Trophoblast cell (in vitro differentiated cells and primary cell): ENCODE data around the gene EDIL3. TPM values are rescaled to one million over a fixed set of nuclear protein-coding genes. Genes with fewer than 3 reads are reported as not detected.

Experiments
- DNase-seq, 2 donors: peaks; one replicate each; pipeline ENCODE4 v3.0.0-alpha.2; 2016
- H2AFZ ChIP-seq: 2 replicates; pipeline ENCODE4 v1.6.1; 2013; ENCODE audit warnings: low read length, moderate library complexity, mild to moderate bottlenecking; ENCODE audit not compliant: insufficient read depth, poor library complexity
- H2AK5ac ChIP-seq: 2 replicates; pipeline ENCODE4 v1.6.1; 2013; ENCODE audit warnings: mild to moderate bottlenecking, low read length
- H2BK120ac ChIP-seq: 2 replicates; pipeline ENCODE4 v1.6.1; 2013; ENCODE audit warnings: low read length, mild to moderate bottlenecking, moderate library complexity; ENCODE audit not compliant: insufficient read depth, poor library complexity
- H2BK12ac ChIP-seq: 2 replicates; pipeline ENCODE4 v1.6.1; 2013; ENCODE audit warnings: mild to moderate bottlenecking, low read length, moderate library complexity
- H2BK5ac ChIP-seq: 2 replicates; pipeline ENCODE4 v1.6.1; 2013; ENCODE audit warnings: low read length, low read depth, moderate library complexity, mild to moderate bottlenecking; ENCODE audit not compliant: poor library complexity
- H3K14ac ChIP-seq: 2 replicates; pipeline ENCODE4 v1.6.1; 2013; ENCODE audit warnings: mild to moderate bottlenecking, low read length
- H3K18ac ChIP-seq: 2 replicates; pipeline ENCODE4 v1.6.1; 2013; ENCODE audit warnings: mild to moderate bottlenecking, low read length
- H3K23ac ChIP-seq: 2 replicates; pipeline ENCODE4 v1.6.1; 2013; ENCODE audit warnings: low read length
- H3K27ac ChIP-seq: 2 replicates; pipeline ENCODE4 v1.5.1; 2013; ENCODE audit warnings: low read depth, mild to moderate bottlenecking, inconsistent platforms, low read length, moderate library complexity
- H3K27me3 ChIP-seq: 2 replicates; pipeline ENCODE4 v1.6.1; 2013; ENCODE audit warnings: inconsistent platforms, mild to moderate bottlenecking, low read length, moderate library complexity; ENCODE audit not compliant: insufficient read depth
- H3K36me3 ChIP-seq, 2 experiments: 1 replicate in 1 of 2; 2 replicates in 1 of 2; pipeline ENCODE4 v1.6.1; 2013; ENCODE audit warnings: low read length in 2 of 2, mild to moderate bottlenecking in 2 of 2, moderate library complexity in 1 of 2; ENCODE audit not compliant: insufficient read depth in 2 of 2, control insufficient read depth in 1 of 2
- H3K4ac ChIP-seq: 2 replicates; pipeline ENCODE4 v1.6.1; 2013; ENCODE audit warnings: low read depth, mild to moderate bottlenecking, low read length, moderate library complexity
- H3K4me1 ChIP-seq, 2 experiments: 1 replicate in 1 of 2; 2 replicates in 1 of 2; pipeline ENCODE4 v1.6.1; 2013; ENCODE audit warnings: low read length in 2 of 2, mild to moderate bottlenecking in 2 of 2, moderate library complexity in 1 of 2; ENCODE audit not compliant: insufficient read depth in 2 of 2, control insufficient read depth in 1 of 2
- H3K4me2 ChIP-seq: 2 replicates; pipeline ENCODE4 v1.6.1; 2013; ENCODE audit warnings: inconsistent platforms, mild to moderate bottlenecking, low read length, moderate library complexity
- H3K4me3 ChIP-seq: 2 replicates; pipeline ENCODE4 v1.5.1; 2013; ENCODE audit warnings: mild to moderate bottlenecking, low read depth, low read length, inconsistent platforms
- H3K79me1 ChIP-seq: one replicate; pipeline ENCODE4 v1.6.1; 2013; ENCODE audit warnings: low read length
- H3K79me2 ChIP-seq: 2 replicates; pipeline ENCODE4 v1.6.1; 2013; ENCODE audit warnings: low read length, mild to moderate bottlenecking; ENCODE audit not compliant: control insufficient read depth, insufficient read depth, poor library complexity
- H3K9ac ChIP-seq: 2 replicates; pipeline ENCODE4 v1.6.1; 2013; ENCODE audit warnings: mild to moderate bottlenecking, low read length
- H3K9me3 ChIP-seq: 2 replicates; pipeline ENCODE4 v1.6.1; 2013; ENCODE audit warnings: low read depth, mild to moderate bottlenecking, control low read depth, inconsistent platforms, low read length; ENCODE audit not compliant: insufficient read depth
- H4K12ac ChIP-seq: 2 replicates; pipeline ENCODE4 v1.6.1; 2013; ENCODE audit warnings: low read depth, mild to moderate bottlenecking, low read length, moderate library complexity
- H4K8ac ChIP-seq: 2 replicates; pipeline ENCODE4 v1.6.1; 2013; ENCODE audit warnings: low read depth, mild to moderate bottlenecking, low read length, moderate library complexity
- H4K91ac ChIP-seq: one replicate; pipeline ENCODE4 v1.6.1; 2013; ENCODE audit warnings: low read depth, mild to moderate bottlenecking, low read length, moderate library complexity
- WGBS: extraction: QIAGEN DNeasy Blood & Tissue Kit; methylation state at CpG from one replicate; pipeline ENCODE4 v1.1.7; 2013; ENCODE audit warnings: missing lambda C conversion rate; ENCODE audit not compliant: insufficient read length, insufficient coverage; ENCODE audit errors: extremely low coverage; 5-methylcytosine and 5-hydroxymethylcytosine counted together
- polyA plus RNA-seq: library from polyadenylated mRNA; stranded (reverse); fragments of 200-250 nt; gene quantifications from 2 replicates; pipeline ENCODE4 v1.2.3, GENCODE V29; 2013

The EDIL3 gene, protein sequence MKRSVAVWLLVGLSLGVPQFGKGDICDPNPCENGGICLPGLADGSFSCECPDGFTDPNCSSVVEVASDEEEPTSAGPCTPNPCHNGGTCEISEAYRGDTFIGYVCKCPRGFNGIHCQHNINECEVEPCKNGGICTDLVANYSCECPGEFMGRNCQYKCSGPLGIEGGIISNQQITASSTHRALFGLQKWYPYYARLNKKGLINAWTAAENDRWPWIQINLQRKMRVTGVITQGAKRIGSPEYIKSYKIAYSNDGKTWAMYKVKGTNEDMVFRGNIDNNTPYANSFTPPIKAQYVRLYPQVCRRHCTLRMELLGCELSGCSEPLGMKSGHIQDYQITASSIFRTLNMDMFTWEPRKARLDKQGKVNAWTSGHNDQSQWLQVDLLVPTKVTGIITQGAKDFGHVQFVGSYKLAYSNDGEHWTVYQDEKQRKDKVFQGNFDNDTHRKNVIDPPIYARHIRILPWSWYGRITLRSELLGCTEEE
- polyA plus RNA-seq: 26.4 and 27.6 TPM in 2 replicates

- H3K14ac ChIP-seq: peak within 1 kb of the TSS; percentile 59
- no peaks in the 10 kb centered on the region for H3K27me3 ChIP-seq
- H2BK5ac ChIP-seq: peak within 1 kb of the TSS; percentile 39
- peak within 1 kb of the TSS; percentile 72 for H3K4me2 ChIP-seq
- H4K8ac ChIP-seq: peak within 1 kb of the TSS; percentile 73
- peak within 1 kb of the TSS; percentile 27 for H4K12ac ChIP-seq
- no CpG with 5 or more reads among the region's 54 CpGs for WGBS
- H2BK120ac ChIP-seq: peak within 1 kb of the TSS; percentile 6
- peaks cover 11% of the 10 kb centered on the region for H3K79me2 ChIP-seq
- peak within 1 kb of the TSS; percentile 89 for H2AFZ ChIP-seq
- no peaks in the 10 kb centered on the region for H3K9me3 ChIP-seq
- peak within 1 kb of the TSS; percentile 60 for H3K4ac ChIP-seq
- no peak within 1 kb of the TSS for H2AK5ac ChIP-seq
- peak within 1 kb of the TSS; percentile 29 for H3K27ac ChIP-seq
- H3K36me3 ChIP-seq: no peaks in the 10 kb centered on the region
- H3K9ac ChIP-seq: peak within 1 kb of the TSS; percentile 76
- H3K18ac ChIP-seq: peak within 1 kb of the TSS; percentile 57
- no peak for DNase-seq
- H4K91ac ChIP-seq: peak within 1 kb of the TSS; percentile 40
- peak within 1 kb of the TSS; percentile 18 for H3K23ac ChIP-seq
- peaks cover 21% of the 10 kb centered on the region for H3K79me1 ChIP-seq
- H3K4me1 ChIP-seq: peaks cover 0 to 6% of the 10 kb centered on the region in 2 experiments
- peak within 1 kb of the TSS; percentile 84 for H3K4me3 ChIP-seq
- H2BK12ac ChIP-seq: peak within 1 kb of the TSS; percentile 84
Observed at GRCh38 chr5:84384604-84385575, at the start of gene EDIL3. TSS of gene EDIL3 (minus strand) at chr5:84384880. CDS start at chr5:84384374, 506 bp downstream.

- Histone ChIP-seq H2AK5ac (no peak overlapping the region), H3K36me3 (no peaks in the 10 kb centered on the region)
Observed at GRCh38 chr5:84433461-84433860, 48.8 kb upstream of the EDIL3 start.

DNA sequence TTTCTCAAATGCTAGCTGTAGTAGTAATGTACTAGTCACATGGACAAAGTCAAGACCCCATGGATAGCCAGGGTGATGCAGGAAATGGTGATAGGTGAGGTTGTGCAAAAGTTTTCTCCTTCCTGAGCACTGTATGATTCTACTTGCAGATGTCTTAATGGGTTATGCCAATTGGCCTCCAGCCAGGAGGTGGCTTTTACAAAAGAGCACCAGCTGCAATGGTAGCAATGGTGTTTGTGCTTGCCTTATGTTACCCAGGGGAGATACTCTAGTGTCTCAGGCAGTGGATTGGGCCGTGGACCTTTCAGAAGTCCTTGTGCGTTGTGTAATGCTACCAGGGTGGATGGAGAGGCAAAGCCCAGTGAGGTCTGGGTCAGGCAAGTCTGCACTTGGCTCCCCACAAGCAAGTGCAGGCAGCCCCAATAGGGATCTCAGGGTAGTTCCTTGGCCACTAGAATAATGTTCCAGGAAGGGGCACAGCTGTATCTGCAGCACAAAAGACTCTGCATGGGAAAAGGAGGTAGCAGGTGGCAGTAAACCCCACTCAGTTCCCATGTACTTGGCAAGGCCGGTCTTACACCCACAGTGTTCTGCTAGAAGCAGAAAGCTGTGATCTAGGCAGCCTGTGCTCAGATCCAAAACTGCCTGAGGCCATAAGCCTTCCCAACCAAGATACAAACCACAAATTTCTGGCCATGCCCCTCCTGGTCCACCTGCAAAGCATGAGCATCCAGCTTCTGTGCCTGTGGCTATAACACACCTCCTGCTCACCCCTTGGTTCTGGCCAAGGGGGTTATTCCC is 46.4 kb upstream of the EDIL3 start:
- Histone ChIP-seq H2BK120ac (no peak overlapping the region), H3K79me1 (peaks cover 3% of the 10 kb centered on the region), H3K4me2 (no peak overlapping the region), H3K4me3 (no peak overlapping the region), H4K12ac (no peak overlapping the region), H2AK5ac (no peak overlapping the region), H3K23ac (no peak overlapping the region), H2BK5ac (no peak overlapping the region), H3K4me1 (peaks cover 3 to 10% of the 10 kb centered on the region in 2 experiments), H3K9ac (no peak overlapping the region), H3K9me3 (no peaks in the 10 kb centered on the region), H3K36me3 (no peaks in the 10 kb centered on the region), H4K8ac (no peak overlapping the region), H3K14ac (no peak overlapping the region), H2BK12ac (no peak overlapping the region), H4K91ac (no peak overlapping the region), H3K4ac (no peak overlapping the region), H3K18ac (no peak overlapping the region), H3K27ac (no peak overlapping the region), H3K27me3 (no peaks in the 10 kb centered on the region), H2AFZ (no peak overlapping the region), H3K79me2 (no peaks in the 10 kb centered on the region)
- no peak for DNase-seq
- no CpG with 5 or more reads among the region's 3 CpGs for WGBS

More at GRCh38 chr5:84433461-84433860, 48.8 kb upstream of the EDIL3 start:
- H4K8ac ChIP-seq: no peak overlapping the region
- no peak overlapping the region for H3K27ac ChIP-seq
- no CpG with 5 or more reads among the region's 1 CpG for WGBS
- peaks cover 3% of the 10 kb centered on the region for H3K79me1 ChIP-seq
- H2BK120ac ChIP-seq: no peak overlapping the region
- H3K4me1 ChIP-seq: peaks cover 3 to 10% of the 10 kb centered on the region in 2 experiments
- H3K9ac ChIP-seq: no peak overlapping the region
- H4K91ac ChIP-seq: no peak overlapping the region
- H2AFZ ChIP-seq: no peak overlapping the region
- no peak overlapping the region for H3K4me3 ChIP-seq
- no peak overlapping the region for H3K4ac ChIP-seq
- no peaks in the 10 kb centered on the region for H3K79me2 ChIP-seq
- no peaks in the 10 kb centered on the region for H3K9me3 ChIP-seq
- no peak overlapping the region for H3K23ac ChIP-seq
- H3K18ac ChIP-seq: no peak overlapping the region
- no peak overlapping the region for H3K4me2 ChIP-seq
- H2BK12ac ChIP-seq: no peak overlapping the region
- DNase-seq: no peak
- H3K14ac ChIP-seq: no peak overlapping the region
- no peak overlapping the region for H4K12ac ChIP-seq
- no peak overlapping the region for H2BK5ac ChIP-seq
- H3K27me3 ChIP-seq: no peaks in the 10 kb centered on the region

DNA sequence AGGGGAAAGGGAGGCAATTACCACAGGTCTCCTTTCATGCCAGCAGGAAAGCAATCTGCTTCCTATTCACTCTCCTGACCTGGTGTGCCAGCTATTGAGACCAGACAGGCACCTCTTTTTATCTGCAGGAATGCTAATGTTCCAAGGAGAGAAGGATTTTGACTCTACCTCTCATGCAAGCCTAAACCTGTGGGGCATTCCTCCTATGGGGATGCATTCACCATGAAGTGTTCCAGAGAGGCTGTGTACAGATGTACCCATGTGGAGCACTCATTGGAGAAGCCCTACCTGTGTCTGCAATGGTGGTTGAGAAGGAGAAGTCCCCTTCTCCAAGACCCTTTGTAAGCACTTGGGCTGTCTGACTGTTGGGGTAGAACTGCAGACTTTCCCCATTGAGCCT is 45.4 kb upstream of the EDIL3 start:
- Histone ChIP-seq H2BK12ac (no peak overlapping the region), H3K79me2 (no peaks in the 10 kb centered on the region), H3K18ac (no peak overlapping the region), H2BK5ac (no peak overlapping the region), H4K8ac (no peak overlapping the region), H3K4me1 (peaks cover under 1 to 8% of the 10 kb centered on the region in 2 experiments), H3K27me3 (no peaks in the 10 kb centered on the region), H3K9ac (no peak overlapping the region), H3K79me1 (peaks cover 1% of the 10 kb centered on the region), H4K91ac (no peak overlapping the region), H3K36me3 (no peaks in the 10 kb centered on the region), H2AFZ (no peak overlapping the region), H3K27ac (no peak overlapping the region), H2AK5ac (no peak overlapping the region), H3K4me3 (no peak overlapping the region), H3K4ac (no peak overlapping the region), H4K12ac (no peak overlapping the region), H3K9me3 (no peaks in the 10 kb centered on the region), H3K23ac (no peak overlapping the region), H3K4me2 (no peak overlapping the region), H3K14ac (no peak overlapping the region), H2BK120ac (no peak overlapping the region)
- DNase-seq: no peak
